HG03432 (cell line): ENCODE measurements around the gene TUSC2.

ENCODE experiments used
- ATAC-seq: cut with Tn5 transposase; IDR thresholded peaks from one replicate; pipeline ENCODE4 v1.9.1; 2021; ENCODE audit warnings: mild to moderate bottlenecking, moderate library complexity; ENCODE audit not compliant: unreplicated experiment

TUSC2 gene

GRCh38 chr3:50276762-50277101 is 51.3 kb downstream of the TUSC2 start:
- no peak for ATAC-seq

- no peak for ATAC-seq
These were observed 51.8 kb downstream of the TUSC2 start for GRCh38 chr3:50275996-50276761.

- ATAC-seq, result no peak
These were observed 52.7 kb downstream of the TUSC2 start for GRCh38 chr3:50275141-50275995.
